ENCODE measurements around the gene NDOR1. TPM values are rescaled to one million over a fixed set of nuclear protein-coding genes. Genes with fewer than 3 reads are reported as not detected.

The NDOR1 gene
- total RNA-seq, 3 donors from 2014 or later (not counting 1 experiment from before 2014, with no cell fraction given) = 31.1 to 36.0 (median 31.9) TPM

GRCh38 chr9:137251194-137251461 lies 45.6 kb downstream of the NDOR1 start, which contains the start of gene STPG3:
Gene STPG3, plus strand, starts transcription at chr9:137251286. Its CDS starts 1 bp downstream, at chr9:137251287.
- ATAC-seq = no peak
- Mint-ChIP-seq H3K9me3 (no peaks in the 10 kb centered on the region), H3K36me3 (no peaks in the 10 kb centered on the region), H3K4me3 (peak within 1 kb of the TSS; percentile 25), H3K27ac (no peak within 1 kb of the TSS), H3K4me1 (peaks cover 0 to 6% of the 10 kb centered on the region in 2 donors), H3K27me3 (ENCODE audit: low read depth in 2 of 2) (no peaks in the 10 kb centered on the region)
- Histone ChIP-seq H3K27me3 (ENCODE audit: control insufficient read depth, insufficient read depth, low read length) (no peaks in the 10 kb centered on the region), H3K4me3 (ENCODE audit: low read length) (no peak within 1 kb of the TSS), H3K4me1 (ENCODE audit: control insufficient read depth, insufficient read depth, low read length) (peaks cover 17% of the 10 kb centered on the region), H3K27ac (ENCODE audit: low read length) (no peak within 1 kb of the TSS), H3K9me3 (ENCODE audit: control insufficient read depth, insufficient read depth, low read length) (no peaks in the 10 kb centered on the region), H3K36me3 (ENCODE audit: control insufficient read depth, insufficient read depth, low read length) (no peaks in the 10 kb centered on the region)
- intact Hi-C loops (cut with micrococcal nuclease) = no loop called here
- TF ChIP-seq CTCF (IDR thresholded peaks at IDR 0.05) = no peak
- WGBS (ENCODE audit: insufficient coverage) = 95% methylated on average over 4 of the region's 4 CpGs
- no peak for DNase-seq

GRCh38 chr9:137251490-137252268 lies 46.2 kb downstream of the NDOR1 start:
- H3K27ac Mint-ChIP-seq = no peak overlapping the region
- H3K36me3 ChIP-seq (ENCODE audit: control insufficient read depth, insufficient read depth, low read length) = peaks cover under 1% of the 10 kb centered on the region
- intact Hi-C loops (cut with micrococcal nuclease) = no loop called here
- 93% methylated on average over 22 of the region's 22 CpGs for WGBS (ENCODE audit: insufficient coverage)
- no peaks in the 10 kb centered on the region for H3K36me3 Mint-ChIP-seq
- DNase-seq (no peak), ATAC-seq (no peak)
- H3K27me3 Mint-ChIP-seq (ENCODE audit: low read depth in 2 of 2) = no peaks in the 10 kb centered on the region
- no peaks in the 10 kb centered on the region for H3K27me3 ChIP-seq (ENCODE audit: control insufficient read depth, insufficient read depth, low read length)
- no peak overlapping the region for H3K27ac ChIP-seq (ENCODE audit: low read length)
- TF ChIP-seq CTCF (IDR thresholded peaks at IDR 0.05) = no peak
- H3K9me3 Mint-ChIP-seq = no peaks in the 10 kb centered on the region
- H3K4me3 ChIP-seq (ENCODE audit: low read length) = no peak overlapping the region
- H3K9me3 ChIP-seq (ENCODE audit: control insufficient read depth, insufficient read depth, low read length) = no peaks in the 10 kb centered on the region
- H3K4me1 Mint-ChIP-seq = peaks cover 0 to 6% of the 10 kb centered on the region in 2 donors
- H3K4me1 ChIP-seq (ENCODE audit: control insufficient read depth, insufficient read depth, low read length) = peaks cover 22% of the 10 kb centered on the region
- H3K4me3 Mint-ChIP-seq = peak overlapping the region; percentile 25

- H3K4me3 ChIP-seq (ENCODE audit: low read length) = no peak overlapping the region
- Mint-ChIP-seq H3K4me1 (peaks cover 0 to 6% of the 10 kb centered on the region in 2 donors), H3K27ac (no peak overlapping the region), H3K9me3 (no peaks in the 10 kb centered on the region), H3K36me3 (no peaks in the 10 kb centered on the region), H3K4me3 (peak overlapping the region; percentile 45), H3K27me3 (ENCODE audit: low read depth in 2 of 2) (no peaks in the 10 kb centered on the region)
- no peaks in the 10 kb centered on the region for H3K27me3 ChIP-seq (ENCODE audit: control insufficient read depth, insufficient read depth, low read length)
- H3K9me3 ChIP-seq (ENCODE audit: control insufficient read depth, insufficient read depth, low read length) = no peaks in the 10 kb centered on the region
- DNase-seq (no peak), ATAC-seq (no peak)
- intact Hi-C loops (cut with micrococcal nuclease) = no loop called here
- H3K27ac ChIP-seq (ENCODE audit: low read length) = no peak overlapping the region
- no peak for TF ChIP-seq CTCF (IDR thresholded peaks at IDR 0.05)
- H3K4me1 ChIP-seq (ENCODE audit: control insufficient read depth, insufficient read depth, low read length) = peaks cover 25% of the 10 kb centered on the region
- H3K36me3 ChIP-seq (ENCODE audit: control insufficient read depth, insufficient read depth, low read length) = peaks cover 5% of the 10 kb centered on the region
- WGBS (ENCODE audit: insufficient coverage) = 85% methylated on average over 34 of the region's 35 CpGs
Measured at GRCh38 chr9:137252555-137253506, 47.3 kb downstream of the NDOR1 start.
